Measurements from ENCODE around the gene SLC35G3. TPM values are rescaled to one million over a fixed set of nuclear protein-coding genes. Genes with fewer than 3 reads are reported as not detected.

SLC35G3 gene
- total RNA-seq, 4 donors from 2014 or later, result not detected

DNA sequence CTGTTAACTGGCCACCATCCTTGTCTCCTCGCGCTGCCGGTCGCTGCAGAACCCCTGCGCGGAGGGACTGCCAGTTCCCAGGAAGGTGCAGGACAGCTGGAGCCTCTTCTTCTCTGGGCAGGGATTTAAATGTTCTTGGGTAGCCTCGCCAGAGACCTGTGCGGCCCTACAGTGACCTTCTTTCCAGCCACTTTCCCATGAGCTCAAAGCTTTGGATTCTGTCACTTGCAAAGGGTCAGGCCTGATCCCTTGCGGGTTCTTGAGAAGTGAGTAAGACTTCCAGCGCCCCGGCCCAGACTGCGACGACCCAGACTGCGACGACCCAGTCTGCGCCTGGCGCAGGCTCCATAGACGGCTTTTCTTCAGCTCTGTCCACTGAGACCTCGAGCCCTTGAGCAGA lies 47.3 kb upstream of the SLC35G3 start:
- H3K27ac ChIP-seq, result peak overlapping the region; percentile 91 to 98 (median 96)
- H3K36me3 ChIP-seq, result no peaks in the 10 kb centered on the region
- H3K4me1 ChIP-seq, result peaks cover 17 to 45% (median 18%) of the 10 kb centered on the region in 3 donors
- 73 to 87% methylated on average over 13 to 17 of the region's 19 CpGs for WGBS, 2 donors
- no peaks in the 10 kb centered on the region for H3K9me3 ChIP-seq
- H3K4me3 ChIP-seq, result peak overlapping the region; percentile 68 to 81 (median 75)
- DNase-seq, result no peak
- TF ChIP-seq POLR2A (IDR thresholded peaks at IDR 0.05), result no peak
- TF ChIP-seq, protein P1, sequence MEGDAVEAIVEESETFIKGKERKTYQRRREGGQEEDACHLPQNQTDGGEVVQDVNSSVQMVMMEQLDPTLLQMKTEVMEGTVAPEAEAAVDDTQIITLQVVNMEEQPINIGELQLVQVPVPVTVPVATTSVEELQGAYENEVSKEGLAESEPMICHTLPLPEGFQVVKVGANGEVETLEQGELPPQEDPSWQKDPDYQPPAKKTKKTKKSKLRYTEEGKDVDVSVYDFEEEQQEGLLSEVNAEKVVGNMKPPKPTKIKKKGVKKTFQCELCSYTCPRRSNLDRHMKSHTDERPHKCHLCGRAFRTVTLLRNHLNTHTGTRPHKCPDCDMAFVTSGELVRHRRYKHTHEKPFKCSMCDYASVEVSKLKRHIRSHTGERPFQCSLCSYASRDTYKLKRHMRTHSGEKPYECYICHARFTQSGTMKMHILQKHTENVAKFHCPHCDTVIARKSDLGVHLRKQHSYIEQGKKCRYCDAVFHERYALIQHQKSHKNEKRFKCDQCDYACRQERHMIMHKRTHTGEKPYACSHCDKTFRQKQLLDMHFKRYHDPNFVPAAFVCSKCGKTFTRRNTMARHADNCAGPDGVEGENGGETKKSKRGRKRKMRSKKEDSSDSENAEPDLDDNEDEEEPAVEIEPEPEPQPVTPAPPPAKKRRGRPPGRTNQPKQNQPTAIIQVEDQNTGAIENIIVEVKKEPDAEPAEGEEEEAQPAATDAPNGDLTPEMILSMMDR (IDR thresholded peaks at IDR 0.05), result no peak
- H3K27me3 ChIP-seq, result no peaks in the 10 kb centered on the region
- intact Hi-C loops (cut with DNase I), result no loop called here

- DNase-seq, result no peak
- H3K4me3 ChIP-seq, result peak overlapping the region in 2 of 4 donors; percentile 75 to 81
- H3K4me1 ChIP-seq, result peaks cover 13 to 39% (median 18%) of the 10 kb centered on the region in 3 donors
- WGBS, 2 donors, result 87 to 94% methylated on average over 8 of the region's 8 CpGs
- no peaks in the 10 kb centered on the region for H3K27me3 ChIP-seq
- no peaks in the 10 kb centered on the region for H3K9me3 ChIP-seq
- peak overlapping the region in 1 of 4 donors; percentile 3 for H3K27ac ChIP-seq
- no peaks in the 10 kb centered on the region for H3K36me3 ChIP-seq
- TF ChIP-seq POLR2A (IDR thresholded peaks at IDR 0.05), result no peak
- TF ChIP-seq, protein P1 (IDR thresholded peaks at IDR 0.05), result no peak
- intact Hi-C loops (cut with DNase I), result no loop called here
Measured at GRCh38 chr17:35240861-35241260, 46.7 kb upstream of the SLC35G3 start.

GRCh38 chr17:35239823-35240222 lies 45.6 kb upstream of the SLC35G3 start:
- 61 to 75% methylated on average over 2 to 4 of the region's 4 CpGs for WGBS, 2 donors
- H3K27ac ChIP-seq, result no peak overlapping the region
- H3K9me3 ChIP-seq, result no peaks in the 10 kb centered on the region
- no peaks in the 10 kb centered on the region for H3K27me3 ChIP-seq
- TF ChIP-seq, protein P1 (IDR thresholded peaks at IDR 0.05), result no peak
- no peak for TF ChIP-seq POLR2A (IDR thresholded peaks at IDR 0.05)
- peaks cover 10 to 29% (median 15%) of the 10 kb centered on the region in 3 donors for H3K4me1 ChIP-seq
- intact Hi-C loops (cut with DNase I), result no loop called here
- no peak overlapping the region for H3K4me3 ChIP-seq
- no peaks in the 10 kb centered on the region for H3K36me3 ChIP-seq
- DNase-seq, result no peak

GRCh38 chr17:35238821-35239220 lies 44.6 kb upstream of the SLC35G3 start:
- H3K36me3 ChIP-seq, result no peaks in the 10 kb centered on the region
- 25 to 32% methylated on average over 2 of the region's 2 CpGs for WGBS, 2 donors
- H3K27me3 ChIP-seq, result no peaks in the 10 kb centered on the region
- TF ChIP-seq, protein P1 (IDR thresholded peaks at IDR 0.05), result no peak
- no peak for TF ChIP-seq POLR2A (IDR thresholded peaks at IDR 0.05)
- intact Hi-C loops (cut with DNase I), result no loop called here
- peaks cover 5 to 18% (median 7%) of the 10 kb centered on the region in 3 donors for H3K4me1 ChIP-seq
- no peak overlapping the region for H3K4me3 ChIP-seq
- H3K27ac ChIP-seq, result no peak overlapping the region
- DNase-seq, result no peak
- H3K9me3 ChIP-seq, result no peaks in the 10 kb centered on the region

GRCh38 chr17:35236821-35237220 lies 42.6 kb upstream of the SLC35G3 start:
- Histone ChIP-seq H3K4me3 (no peak overlapping the region), H3K27ac (no peak overlapping the region), H3K9me3 (no peaks in the 10 kb centered on the region), H3K36me3 (no peaks in the 10 kb centered on the region), H3K4me1 (peaks cover 0 to 7% (median 4%) of the 10 kb centered on the region in 3 donors), H3K27me3 (no peaks in the 10 kb centered on the region)
- WGBS, 2 donors, result 64 to 90% methylated on average over 5 of the region's 5 CpGs
- intact Hi-C loops (cut with DNase I), result no loop called here
- no peak for DNase-seq
- TF ChIP-seq, protein P1 (IDR thresholded peaks at IDR 0.05), result no peak
- TF ChIP-seq POLR2A (IDR thresholded peaks at IDR 0.05), result no peak
